ENCODE data around the gene GDPD3. TPM values are rescaled to one million over a fixed set of nuclear protein-coding genes. Genes with fewer than 3 reads are reported as not detected.
"Not testable (repeated sequence)": the region's sequence is repeated elsewhere in the genome, so short reads cannot be mapped to it uniquely, and the experiment has no call there.

Gene GDPD3
- polyA plus RNA-seq, 3 donors from 2014 or later, result not detected

DNA sequence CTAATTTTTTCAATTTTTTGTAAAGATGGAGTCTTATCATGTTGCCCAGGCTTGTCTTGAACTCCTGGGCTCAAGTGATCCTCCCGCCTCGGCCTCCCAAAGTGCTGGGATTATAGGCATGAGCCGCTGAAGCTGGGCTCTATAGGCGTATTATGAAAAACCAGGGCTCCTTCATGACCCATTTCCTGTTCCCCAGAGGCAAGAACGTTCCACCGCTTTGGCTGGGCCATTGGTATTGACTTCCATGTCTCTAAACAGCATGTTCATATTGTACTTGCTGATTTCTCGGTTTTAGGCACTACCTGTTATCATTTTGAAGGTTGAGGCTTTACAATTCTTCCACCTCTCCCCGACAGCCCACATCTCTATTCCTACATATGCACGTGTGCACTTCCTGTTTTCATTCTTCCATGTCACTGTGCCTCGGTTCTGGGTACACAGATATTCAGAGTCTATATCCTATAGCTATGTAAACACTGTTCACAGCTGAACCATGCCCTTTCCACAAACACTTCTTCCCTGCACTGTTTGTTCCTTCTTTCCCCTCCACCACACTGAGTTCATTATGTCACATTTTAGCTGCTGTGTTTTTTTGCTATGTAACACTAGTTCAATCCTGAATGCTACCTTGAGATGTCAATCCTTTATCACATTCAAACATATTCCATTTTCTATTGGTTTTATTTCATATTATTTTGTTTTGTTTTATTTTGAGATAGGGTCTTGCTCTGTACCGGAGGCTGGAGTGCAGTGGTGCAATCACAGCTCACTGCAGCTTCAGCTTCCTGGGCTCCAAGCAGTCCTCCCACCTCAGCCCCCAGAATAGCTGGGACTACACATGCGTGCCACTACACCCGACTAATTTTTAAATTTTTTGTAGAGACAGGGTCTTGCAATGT lies 26.5 kb upstream of the GDPD3 start:
- no peaks in the 10 kb centered on the region for H3K9me3 Mint-ChIP-seq
- peaks cover 0 to 6% (median 2%) of the 10 kb centered on the region in 3 donors for H3K27me3 Mint-ChIP-seq (ENCODE audit: low read depth in 3 of 3)
- H3K36me3 Mint-ChIP-seq, result no peaks in the 10 kb centered on the region
- no peak overlapping the region for H3K27ac Mint-ChIP-seq
- DNase-seq, result no peak
- peaks cover 11% of the 10 kb centered on the region in 2 donors for H3K4me1 Mint-ChIP-seq
- no peak overlapping the region for H3K4me3 Mint-ChIP-seq

DNA sequence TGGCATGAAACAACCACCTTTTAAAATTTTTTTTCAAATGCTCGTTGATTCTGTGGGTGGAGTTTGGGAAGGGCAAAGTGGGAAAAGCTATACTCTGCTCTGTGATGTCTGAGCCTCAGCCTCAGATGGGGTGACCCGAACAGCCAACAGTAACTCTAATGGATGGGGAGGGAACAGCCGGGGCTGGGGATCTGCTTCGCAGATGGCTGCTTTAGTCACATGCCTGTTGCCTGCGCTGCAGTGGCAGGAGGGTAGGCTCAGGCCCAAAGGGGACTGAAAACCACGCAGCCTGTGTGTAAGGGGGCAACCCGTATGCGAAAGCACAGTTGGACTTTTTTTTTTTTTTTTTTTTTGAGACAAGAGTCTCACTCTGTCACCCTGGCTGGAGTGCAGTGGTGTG lies 24.6 kb upstream of the GDPD3 start:
- no peaks in the 10 kb centered on the region for H3K9me3 Mint-ChIP-seq
- H3K27me3 Mint-ChIP-seq (ENCODE audit: low read depth in 3 of 3), result peaks cover 0 to 5% (median 4%) of the 10 kb centered on the region in 3 donors
- no peak overlapping the region for H3K27ac Mint-ChIP-seq
- no peaks in the 10 kb centered on the region for H3K36me3 Mint-ChIP-seq
- DNase-seq, result no peak
- peaks cover 3 to 4% of the 10 kb centered on the region in 2 donors for H3K4me1 Mint-ChIP-seq
- no peak overlapping the region for H3K4me3 Mint-ChIP-seq

DNA sequence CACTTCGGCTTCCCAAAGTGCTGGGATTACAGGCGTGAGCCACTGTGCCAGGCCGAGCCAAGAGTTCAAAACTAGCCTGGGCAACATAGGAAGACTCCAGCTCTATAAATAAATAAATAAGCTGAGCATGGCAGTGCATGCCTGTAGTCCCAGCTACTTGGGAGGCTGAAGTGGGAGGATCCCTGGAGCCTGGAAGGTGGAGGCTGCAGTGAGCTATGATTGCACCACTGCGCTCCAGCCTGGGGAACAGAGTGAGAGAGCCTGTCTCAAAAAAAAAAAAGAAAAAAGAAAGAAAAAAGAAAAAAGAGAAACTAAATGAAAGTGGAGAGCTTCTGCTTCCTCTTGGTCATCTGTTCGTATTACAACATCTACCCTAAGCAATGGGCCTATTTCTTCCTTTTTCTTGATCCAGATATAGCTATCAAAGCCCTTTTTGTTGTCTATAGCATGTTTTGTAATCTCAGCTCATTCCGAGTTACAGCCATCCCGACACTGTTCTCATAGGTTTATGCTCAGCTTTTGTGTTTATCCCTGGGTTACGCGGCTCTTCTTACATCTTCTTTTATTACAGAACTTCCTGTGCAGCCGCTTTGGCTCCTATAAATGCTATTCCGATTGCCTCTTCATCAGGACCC lies 23.8 kb upstream of the GDPD3 start:
- Mint-ChIP-seq H3K36me3 (no peaks in the 10 kb centered on the region), H3K4me3 (no peak overlapping the region), H3K4me1 (peaks cover 0 to 4% of the 10 kb centered on the region in 2 donors), H3K9me3 (no peaks in the 10 kb centered on the region), H3K27ac (no peak overlapping the region), H3K27me3 (ENCODE audit: low read depth in 3 of 3) (peaks cover 0 to 6% (median 4%) of the 10 kb centered on the region in 3 donors)
- no peak for DNase-seq

DNA sequence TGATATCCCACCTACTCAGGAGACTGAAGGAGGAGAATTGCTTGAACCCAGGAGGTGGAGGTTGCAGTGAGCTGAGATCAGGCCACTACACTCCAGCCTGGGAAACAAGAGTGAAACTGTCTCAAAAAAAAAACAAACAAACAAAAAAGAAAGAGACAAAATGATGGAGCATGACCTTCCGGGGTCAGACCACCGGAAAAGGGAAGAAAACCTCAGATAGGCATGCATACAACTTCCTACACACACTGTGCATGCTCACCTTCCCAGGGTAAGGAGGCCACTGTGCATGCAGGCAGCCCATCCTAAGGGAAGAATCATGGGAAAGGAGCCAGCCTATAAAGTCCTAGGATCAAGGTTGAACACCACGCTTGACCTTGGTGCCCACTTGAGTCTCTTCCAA lies 19.3 kb upstream of the GDPD3 start:
- H3K4me1 Mint-ChIP-seq, result peaks cover 4 to 10% of the 10 kb centered on the region in 2 donors
- no peak for DNase-seq
- no peak overlapping the region for H3K4me3 Mint-ChIP-seq
- H3K27ac Mint-ChIP-seq, result no peak overlapping the region
- H3K27me3 Mint-ChIP-seq (ENCODE audit: low read depth in 3 of 3), result peaks cover 0 to 8% (median 6%) of the 10 kb centered on the region in 3 donors
- peaks cover 0 to 6% (median 3%) of the 10 kb centered on the region in 6 donors for H3K9me3 Mint-ChIP-seq
- H3K36me3 Mint-ChIP-seq, result peaks cover 0 to 4% (median 3%) of the 10 kb centered on the region in 3 donors

DNA sequence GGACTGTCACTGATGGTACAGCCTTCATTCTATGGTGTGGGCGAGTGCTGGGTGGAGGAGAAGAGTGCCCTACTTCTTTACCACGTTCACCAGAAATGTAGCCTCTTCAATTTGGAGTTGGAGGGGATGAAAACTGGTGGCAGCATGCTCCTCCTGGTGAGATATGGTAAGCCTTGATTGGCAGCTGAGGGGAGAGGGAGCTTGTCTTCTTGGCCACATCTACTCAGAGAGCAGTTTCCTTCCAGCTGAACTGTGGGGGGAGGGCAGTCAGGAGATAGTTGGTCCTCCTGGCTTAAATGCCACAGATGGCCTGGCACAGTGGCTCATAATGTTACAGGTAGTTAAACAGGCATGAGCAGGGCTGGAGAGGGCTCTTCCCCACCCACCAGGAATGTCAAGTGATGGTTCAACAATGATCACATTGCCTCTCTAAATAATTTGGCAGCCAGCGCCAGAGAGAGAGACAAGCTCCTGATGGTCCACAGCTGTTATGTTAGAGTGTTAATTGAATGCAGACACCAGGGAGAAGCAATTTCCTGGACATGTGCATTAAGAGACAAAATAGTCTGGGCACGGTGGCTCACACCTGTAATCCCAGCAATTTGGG lies 18.6 kb upstream of the GDPD3 start:
- Mint-ChIP-seq H3K4me3 (peak overlapping the region in 1 of 5 donors; percentile 10), H3K36me3 (peaks cover 0 to 4% (median 3%) of the 10 kb centered on the region in 3 donors), H3K27ac (peak overlapping the region in 1 of 6 donors; percentile 57), H3K27me3 (ENCODE audit: low read depth in 3 of 3) (peaks cover 0 to 8% (median 6%) of the 10 kb centered on the region in 3 donors), H3K9me3 (peaks cover 0 to 6% (median 3%) of the 10 kb centered on the region in 6 donors), H3K4me1 (peaks cover 4 to 10% of the 10 kb centered on the region in 2 donors)
- no peak for DNase-seq

DNA sequence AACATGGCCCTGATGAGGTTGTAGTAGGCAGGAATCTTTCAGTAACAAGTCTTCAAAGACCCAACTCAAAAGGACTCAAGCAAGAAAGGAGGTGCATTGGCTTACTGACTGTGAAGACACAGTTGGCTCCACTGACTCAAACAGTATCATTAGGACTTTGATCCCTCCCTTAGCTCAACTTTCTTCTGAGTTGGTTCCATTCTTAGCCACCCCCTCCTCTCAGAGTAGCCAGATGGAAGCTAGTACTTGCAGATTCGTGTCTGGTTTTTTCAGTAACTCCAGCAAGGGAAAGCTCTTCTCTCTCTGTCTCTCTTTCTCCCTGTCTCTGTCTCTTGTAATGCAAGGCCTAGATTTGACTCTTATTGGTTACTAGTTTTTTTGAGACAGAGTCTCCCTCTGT lies 14.7 kb upstream of the GDPD3 start:
- H3K36me3 Mint-ChIP-seq, result peaks cover 0 to 4% (median 3%) of the 10 kb centered on the region in 3 donors
- H3K4me1 Mint-ChIP-seq, result peaks cover 4 to 12% of the 10 kb centered on the region in 2 donors
- H3K9me3 Mint-ChIP-seq, result peaks cover 0 to 6% (median 3%) of the 10 kb centered on the region in 6 donors
- DNase-seq, result no peak
- H3K27me3 Mint-ChIP-seq (ENCODE audit: low read depth in 3 of 3), result peaks cover 0 to 6% (median 4%) of the 10 kb centered on the region in 3 donors
- no peak overlapping the region for H3K4me3 Mint-ChIP-seq
- H3K27ac Mint-ChIP-seq, result no peak overlapping the region

DNA sequence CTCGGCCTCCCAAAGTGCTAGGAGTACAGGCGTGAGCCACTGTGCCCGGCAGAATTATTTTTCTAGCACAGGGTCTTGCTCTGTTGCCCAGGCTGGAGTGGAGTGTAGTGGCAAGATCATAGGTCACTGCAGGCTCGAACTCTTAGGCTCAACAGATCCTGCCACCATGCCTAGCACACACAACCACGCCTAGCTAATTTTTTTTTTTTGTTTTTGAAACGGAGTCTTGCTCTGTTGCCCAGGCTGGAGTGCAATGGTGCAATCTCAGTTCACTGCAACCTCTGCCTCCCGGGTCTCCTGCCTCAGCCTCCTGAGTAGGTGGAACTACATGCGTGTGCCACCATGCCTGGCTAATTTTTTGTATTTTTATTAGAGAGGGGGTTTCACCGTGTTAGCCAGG lies 12.4 kb upstream of the GDPD3 start:
- H3K4me3 Mint-ChIP-seq; DNase-seq; H3K27ac Mint-ChIP-seq; H3K27me3 Mint-ChIP-seq (ENCODE audit: low read depth in 3 of 3); H3K36me3 Mint-ChIP-seq; H3K9me3 Mint-ChIP-seq: not testable (repeated sequence)
- peaks cover 17 to 21% of the 10 kb centered on the region in 2 donors for H3K4me1 Mint-ChIP-seq

DNA sequence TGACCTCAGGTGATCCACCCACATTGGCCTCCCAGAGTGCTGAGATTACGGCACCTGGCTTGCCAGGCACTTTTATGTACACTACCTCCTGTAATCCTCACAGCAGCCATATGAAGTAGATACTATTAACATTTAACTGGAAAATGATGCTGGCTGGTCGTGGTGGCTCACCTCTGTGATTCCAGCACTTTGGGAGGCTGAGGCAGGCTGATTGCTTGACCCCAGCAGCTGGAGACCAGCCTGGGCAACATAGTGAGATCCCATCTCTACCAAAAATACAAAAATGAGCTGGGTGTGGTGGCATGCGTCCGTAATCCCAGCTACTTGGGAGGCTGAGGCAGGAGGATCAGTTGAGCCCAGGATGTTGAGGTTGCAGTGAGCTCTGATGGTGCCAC lies 11.6 kb upstream of the GDPD3 start:
- Mint-ChIP-seq H3K9me3 (no peaks in the 10 kb centered on the region), H3K36me3 (no peaks in the 10 kb centered on the region), H3K27ac (no peak overlapping the region), H3K4me1 (peaks cover 22 to 24% of the 10 kb centered on the region in 2 donors), H3K27me3 (ENCODE audit: low read depth in 3 of 3) (peaks cover 0 to 4% (median 0%) of the 10 kb centered on the region in 3 donors), H3K4me3 (peak overlapping the region in 1 of 5 donors; percentile 69)
- DNase-seq, result no peak

DNA sequence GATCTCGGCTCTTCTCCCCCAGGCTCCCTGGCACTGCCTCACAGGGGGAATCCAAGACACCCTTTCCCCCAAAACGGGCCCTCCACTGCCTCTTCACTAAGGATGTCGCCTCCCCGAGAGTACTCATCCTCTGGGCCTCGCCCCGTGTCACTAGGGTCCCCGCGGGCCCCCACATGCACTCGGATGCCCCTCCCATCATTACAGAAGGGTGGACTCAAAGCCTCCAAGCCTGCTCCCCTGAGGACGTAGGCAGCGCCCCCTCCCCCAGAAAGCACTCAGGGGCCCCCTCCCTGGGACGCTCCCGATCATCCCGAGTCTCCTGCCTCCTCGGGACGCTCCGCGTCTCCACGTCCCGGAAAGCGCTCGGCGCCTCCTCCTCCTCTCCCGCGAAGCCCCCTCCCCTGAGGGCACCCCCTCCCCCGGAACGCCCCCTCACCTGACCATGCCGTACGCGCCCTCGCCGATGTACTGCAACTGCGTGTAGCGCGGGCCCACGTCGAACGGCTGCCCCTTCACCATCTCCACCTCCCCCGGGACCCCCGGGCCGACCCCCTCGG lies 9.3 kb upstream of the GDPD3 start:
- peak overlapping the region; percentile 83 to 92 (median 85) for H3K4me3 Mint-ChIP-seq
- H3K36me3 Mint-ChIP-seq, result peaks cover 0 to 6% (median 0%) of the 10 kb centered on the region in 3 donors
- H3K27ac Mint-ChIP-seq, result peak overlapping the region; percentile 34 to 85 (median 71)
- no peak for DNase-seq
- no peaks in the 10 kb centered on the region for H3K9me3 Mint-ChIP-seq
- peaks cover 31 to 33% of the 10 kb centered on the region in 2 donors for H3K4me1 Mint-ChIP-seq
- H3K27me3 Mint-ChIP-seq (ENCODE audit: low read depth in 3 of 3), result peaks cover 0 to 4% (median 0%) of the 10 kb centered on the region in 3 donors

DNA sequence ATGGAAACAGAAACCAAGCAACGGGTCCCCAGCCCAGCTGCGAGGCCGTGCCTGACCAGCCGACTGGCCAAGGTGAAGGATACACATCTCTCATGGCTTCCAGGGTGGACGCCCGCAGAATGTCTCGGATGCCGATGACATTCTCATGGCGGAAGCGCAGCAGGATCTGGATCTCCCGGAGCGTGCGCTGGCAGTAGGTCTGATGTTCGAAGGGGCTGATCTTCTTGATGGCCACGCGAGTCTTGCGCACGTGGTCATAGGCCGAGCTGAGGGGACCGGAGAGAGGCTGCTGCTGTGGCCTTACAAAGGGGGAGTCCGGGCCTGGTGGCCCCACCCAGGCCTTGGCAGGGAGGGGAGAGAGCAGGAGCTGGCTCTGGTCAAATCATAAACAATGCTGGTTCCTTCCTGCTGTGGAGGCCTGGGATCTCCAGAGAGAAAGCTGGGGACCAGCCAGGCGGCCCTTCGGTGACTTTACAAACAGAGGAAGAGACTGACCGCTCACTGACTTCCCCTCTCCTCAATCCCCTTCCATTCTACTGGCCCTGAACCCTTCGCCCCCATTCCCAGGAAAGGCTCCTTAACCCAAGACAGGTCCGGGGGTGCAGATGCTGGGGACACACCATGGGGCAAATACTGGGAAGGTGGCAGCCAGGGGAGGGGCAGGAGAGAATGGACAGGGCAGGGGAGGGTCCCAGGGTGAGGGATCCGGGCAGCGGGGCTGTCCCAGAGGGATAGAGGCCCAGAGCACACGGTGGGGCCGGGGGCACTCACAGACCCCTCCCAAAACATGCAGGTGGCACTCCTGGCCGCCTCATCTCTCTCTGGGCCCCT lies 8.6 kb upstream of the GDPD3 start:
- no peak for DNase-seq
- no peaks in the 10 kb centered on the region for H3K9me3 Mint-ChIP-seq
- peaks cover 0 to 4% (median 0%) of the 10 kb centered on the region in 3 donors for H3K27me3 Mint-ChIP-seq (ENCODE audit: low read depth in 3 of 3)
- H3K4me1 Mint-ChIP-seq, result peaks cover 31 to 33% of the 10 kb centered on the region in 2 donors
- H3K27ac Mint-ChIP-seq, result peak overlapping the region; percentile 31 to 88 (median 70)
- peaks cover 0 to 6% (median 2%) of the 10 kb centered on the region in 3 donors for H3K36me3 Mint-ChIP-seq
- H3K4me3 Mint-ChIP-seq, result peak overlapping the region; percentile 83 to 92 (median 85)

DNA sequence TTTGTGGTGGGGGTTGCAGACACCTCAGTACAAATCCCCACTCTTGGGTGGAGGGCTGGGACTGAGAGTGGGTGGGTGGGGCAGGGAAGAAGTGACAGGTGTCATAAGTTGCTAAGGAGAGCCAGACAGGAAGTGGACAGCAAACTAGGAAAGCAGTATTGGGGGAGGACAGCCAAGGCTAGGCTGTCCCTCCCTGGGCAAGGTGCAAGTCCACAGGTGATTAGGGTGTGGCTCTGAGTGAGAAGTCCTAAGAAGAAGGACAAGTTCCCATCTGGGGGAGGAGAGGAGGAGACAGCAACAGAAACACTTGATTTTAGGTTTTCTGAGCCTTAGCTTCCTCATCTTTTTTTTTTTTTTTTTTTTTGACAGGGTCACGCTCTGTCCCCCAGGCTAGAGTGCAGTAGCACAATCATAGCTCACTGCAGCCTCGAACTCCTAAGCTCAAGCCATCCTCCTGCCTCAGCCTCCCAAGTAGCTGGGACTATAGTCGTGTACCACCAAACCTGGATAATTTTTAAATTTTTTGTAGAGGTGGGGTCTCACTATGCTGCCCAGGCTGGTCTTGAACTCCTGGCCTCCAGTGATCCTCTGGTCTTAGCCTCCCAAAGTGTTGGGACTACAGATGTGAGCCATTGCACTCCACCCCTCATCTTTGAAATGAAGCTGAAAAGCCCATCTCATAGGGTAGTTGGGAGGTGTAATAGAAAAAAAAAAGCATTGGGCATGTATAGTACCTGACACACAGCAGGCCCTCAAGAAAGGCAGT lies 7.2 kb upstream of the GDPD3 start:
- Mint-ChIP-seq H3K9me3 (no peaks in the 10 kb centered on the region), H3K27me3 (ENCODE audit: low read depth in 3 of 3) (peaks cover 0 to 4% (median 0%) of the 10 kb centered on the region in 3 donors)
- peak in 1 of 3 donors; percentile 13 for DNase-seq

DNA sequence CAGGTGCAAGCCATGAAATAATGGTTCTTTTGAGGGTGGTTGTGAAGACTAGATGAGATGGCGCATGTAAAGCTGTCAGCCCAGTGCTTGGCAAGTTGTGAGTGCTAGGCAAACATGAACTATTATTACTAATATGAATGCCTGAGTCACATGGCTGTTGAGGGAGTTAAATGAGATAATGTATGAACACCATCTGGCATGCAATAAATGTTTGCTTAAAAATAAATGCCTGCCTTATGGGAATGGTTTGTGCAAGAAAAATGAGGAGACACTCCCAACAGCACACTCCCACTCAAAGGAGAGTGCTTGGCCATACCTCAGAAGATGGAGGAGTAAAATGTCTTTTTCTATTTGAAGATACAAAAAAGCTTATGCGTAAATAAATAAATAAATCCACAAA lies 6.1 kb upstream of the GDPD3 start:
- H3K4me3 Mint-ChIP-seq, result peak overlapping the region in 2 of 5 donors; percentile 21 to 23
- no peaks in the 10 kb centered on the region for H3K9me3 Mint-ChIP-seq
- no peak for DNase-seq
- H3K27ac Mint-ChIP-seq, result peak overlapping the region; percentile 12 to 91 (median 82)
- H3K36me3 Mint-ChIP-seq, result peaks cover 0 to 6% (median 4%) of the 10 kb centered on the region in 3 donors
- peaks cover 0 to 4% (median 0%) of the 10 kb centered on the region in 3 donors for H3K27me3 Mint-ChIP-seq (ENCODE audit: low read depth in 3 of 3)
- peaks cover 31 to 33% of the 10 kb centered on the region in 2 donors for H3K4me1 Mint-ChIP-seq

More for the DNA sequence above, 7.2 kb upstream of the GDPD3 start:
- Mint-ChIP-seq H3K27ac (peak overlapping the region; percentile 12 to 91 (median 85)), H3K36me3 (peaks cover 0 to 6% (median 4%) of the 10 kb centered on the region in 3 donors), H3K4me1 (peaks cover 31 to 33% of the 10 kb centered on the region in 2 donors), H3K4me3 (peak overlapping the region; percentile 18 to 69 (median 57))
